Activated T-cell treated with anti-CD3 and anti-CD28 coated beads for 24 hours (primary cell): ENCODE measurements around the gene DOCK2.

Experiments used
- DNase-seq: peaks from one replicate; pipeline ENCODE4 v3.0.0-alpha.2; 2020; ENCODE audit warnings: low read depth

DOCK2 gene

DNA sequence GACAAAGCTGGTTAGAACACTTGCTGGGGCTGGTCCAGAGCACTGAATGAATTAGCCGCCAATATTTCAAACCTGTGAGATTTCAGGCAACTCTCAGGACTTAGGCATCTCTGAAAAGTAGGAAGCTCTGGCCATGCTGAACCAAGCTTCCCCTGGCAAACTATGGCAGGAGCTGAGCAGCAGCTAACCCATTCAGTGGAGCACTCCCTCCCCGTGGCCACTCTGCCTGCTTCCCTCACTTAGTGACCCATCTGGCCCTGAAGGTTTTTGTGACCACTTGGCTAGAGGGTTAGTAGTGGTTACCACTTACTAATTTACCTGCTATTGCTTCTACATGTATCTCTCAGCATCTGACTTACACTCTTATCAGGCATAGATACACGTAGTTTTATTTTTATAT is 494.2 kb downstream of the DOCK2 start:
- no peak for DNase-seq

DNA sequence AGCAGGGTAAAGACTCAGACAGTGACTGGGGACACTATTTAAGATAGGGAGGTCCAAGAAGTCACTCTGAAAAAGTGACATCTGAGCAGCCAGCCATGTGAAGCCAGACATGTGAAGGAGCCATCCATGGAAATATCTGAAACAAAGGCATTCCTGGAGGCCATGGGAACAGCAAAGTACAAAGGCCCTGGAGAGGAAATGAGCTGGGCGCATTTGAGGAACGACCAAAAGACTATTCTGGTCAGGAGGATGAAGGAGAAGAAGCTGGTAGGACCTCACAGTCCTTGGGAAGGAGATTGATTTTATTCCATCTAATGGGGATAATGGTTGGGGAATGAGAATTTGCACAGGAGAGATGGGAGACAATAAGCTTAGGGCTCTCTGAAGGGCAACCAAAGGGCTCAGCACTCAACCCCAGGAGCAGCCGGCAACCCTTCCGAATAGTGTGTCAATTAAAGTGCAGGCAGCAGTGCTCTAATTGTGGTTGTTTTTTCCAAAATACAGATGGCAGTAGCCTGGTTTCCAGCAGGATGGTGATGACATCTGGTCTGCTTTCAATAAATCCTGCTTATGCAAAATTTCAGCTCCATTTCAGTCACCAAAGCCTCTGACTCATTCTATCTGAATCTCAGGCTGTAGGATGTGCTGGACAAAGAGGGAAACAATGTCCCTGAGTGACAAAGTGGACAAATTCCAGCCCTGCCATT is 495.3 kb downstream of the DOCK2 start:
- no peak for DNase-seq
